Suprapubic skin (tissue), 4 donors: ENCODE measurements around the gene EXD2. TPM values are rescaled to one million over a fixed set of nuclear protein-coding genes. Genes with fewer than 3 reads are reported as not detected.
"Not testable (repeated sequence)": the region's sequence is repeated elsewhere in the genome, so short reads cannot be mapped to it uniquely, and the experiment has no call there.

Source experiments
- DNase-seq, 2 donors: peaks; one replicate each; pipeline ENCODE4 v3.0.0-alpha.2; 2019; ENCODE audit warnings: low spot score in 2 of 2
- H3K27ac ChIP-seq: fragments of 200-600 bp; sonication (generic); one replicate; pipeline ENCODE4 v1.5.1; 2019
- H3K27me3 ChIP-seq: fragments of 200-600 bp; sonication (generic); one replicate; pipeline ENCODE4 v1.5.1; 2019
- H3K36me3 ChIP-seq: fragments of 200-600 bp; sonication (generic); one replicate; pipeline ENCODE4 v1.5.1; 2019
- H3K4me1 ChIP-seq: fragments of 200-600 bp; sonication (generic); one replicate; pipeline ENCODE4 v1.5.1; 2019
- H3K4me3 ChIP-seq: fragments of 200-600 bp; sonication (generic); one replicate; pipeline ENCODE4 v1.5.1; 2019; ENCODE audit warnings: mild to moderate bottlenecking
- H3K9me3 ChIP-seq: fragments of 200-600 bp; sonication (generic); one replicate; pipeline ENCODE4 v1.5.1; 2019
- EP300 ChIP-seq: sonication (generic); formaldehyde crosslinking; IDR thresholded peaks from one replicate; pipeline ENCODE4 v1.6.1; 2017; ENCODE audit warnings: antibody characterized with exemption
- POLR2A ChIP-seq, 2 donors: fragments of 450-650 bp; IDR thresholded peaks; one replicate each; pipeline ENCODE4 v1.6.1; 2017; ENCODE audit warnings: antibody characterized with exemption in 2 of 2, mild to moderate bottlenecking in 2 of 2, moderate library complexity in 2 of 2
- POLR2AphosphoS5 ChIP-seq, 3 donors: sonication (generic); formaldehyde crosslinking; IDR thresholded peaks; one replicate each; pipeline ENCODE4 v1.6.1; 2017; ENCODE audit warnings: antibody characterized with exemption in 3 of 3
- whole genome bisulfite sequencing: methylation state at CpG from one replicate; pipeline ENCODE4 v1.1.5; 2018; 5-methylcytosine and 5-hydroxymethylcytosine counted together
- total RNA-seq, 4 donors: library from RNA; depleted of rRNA; stranded (reverse); fragments of >200 nt; gene quantifications; one replicate each; pipeline ENCODE4 v1.1.0, GENCODE V29; 2016
- TF ChIP-seq, protein P1 (sequence below), 2 donors: fragments of 200-600 bp in 1 of 2; fragments of 450-650 bp in 1 of 2; sonication (generic) in 1 of 2; IDR thresholded peaks; one replicate each; pipeline ENCODE4 v1.5.1; 2016 to 2019; ENCODE audit warnings: antibody characterized with exemption in 2 of 2, mild to moderate bottlenecking in 1 of 2, moderate library complexity in 1 of 2

Gene EXD2
- total RNA-seq, 4 donors from 2014 or later, result 17.6 to 26.8 (median 19.6) TPM

- 59% methylated on average over 9 of the region's 9 CpGs for WGBS
- peak in 1 of 2 donors; percentile 34 for DNase-seq
These were observed 96.1 kb downstream of the EXD2 start for GRCh38 chr14:69287098-69288010.

DNA sequence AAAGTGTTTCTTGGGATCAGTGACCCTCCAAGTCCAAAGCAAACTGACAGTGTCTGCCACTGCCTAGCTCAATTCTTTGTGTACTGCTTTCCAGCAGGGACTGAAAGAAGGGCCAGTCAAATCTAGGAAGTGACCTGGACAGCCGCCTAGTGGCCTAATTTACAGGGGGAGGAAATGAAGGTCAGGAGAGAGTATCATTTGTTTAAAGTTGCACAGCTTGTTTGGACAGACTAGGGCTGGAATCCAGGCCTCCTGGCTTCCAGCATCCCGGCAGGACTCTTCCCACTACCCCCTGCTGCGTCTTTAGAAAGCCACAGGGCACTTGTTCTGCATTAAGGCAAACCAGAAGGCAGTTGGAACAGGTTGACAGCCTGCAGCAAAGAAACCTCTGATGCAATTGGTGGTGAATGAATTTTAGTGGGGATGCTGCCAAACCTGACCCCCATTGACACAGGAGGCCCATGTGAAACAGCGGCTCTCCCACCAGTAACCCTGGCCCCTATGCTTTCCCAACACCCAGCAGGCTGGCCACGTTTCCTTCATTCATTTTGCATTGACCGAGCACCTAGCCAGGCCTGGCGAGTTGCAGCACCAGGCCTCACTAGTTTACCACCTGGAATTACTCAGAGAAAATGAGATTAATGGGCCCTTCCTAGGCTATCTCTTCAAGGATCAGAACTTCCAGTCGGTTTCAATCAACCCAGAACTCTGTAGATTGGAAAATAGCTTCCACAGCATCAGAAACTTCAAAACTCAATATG, 96.9 kb downstream of the EXD2 start:
- no peaks in the 10 kb centered on the region for H3K36me3 ChIP-seq
- no peak overlapping the region for H3K4me3 ChIP-seq
- TF ChIP-seq, protein P1, sequence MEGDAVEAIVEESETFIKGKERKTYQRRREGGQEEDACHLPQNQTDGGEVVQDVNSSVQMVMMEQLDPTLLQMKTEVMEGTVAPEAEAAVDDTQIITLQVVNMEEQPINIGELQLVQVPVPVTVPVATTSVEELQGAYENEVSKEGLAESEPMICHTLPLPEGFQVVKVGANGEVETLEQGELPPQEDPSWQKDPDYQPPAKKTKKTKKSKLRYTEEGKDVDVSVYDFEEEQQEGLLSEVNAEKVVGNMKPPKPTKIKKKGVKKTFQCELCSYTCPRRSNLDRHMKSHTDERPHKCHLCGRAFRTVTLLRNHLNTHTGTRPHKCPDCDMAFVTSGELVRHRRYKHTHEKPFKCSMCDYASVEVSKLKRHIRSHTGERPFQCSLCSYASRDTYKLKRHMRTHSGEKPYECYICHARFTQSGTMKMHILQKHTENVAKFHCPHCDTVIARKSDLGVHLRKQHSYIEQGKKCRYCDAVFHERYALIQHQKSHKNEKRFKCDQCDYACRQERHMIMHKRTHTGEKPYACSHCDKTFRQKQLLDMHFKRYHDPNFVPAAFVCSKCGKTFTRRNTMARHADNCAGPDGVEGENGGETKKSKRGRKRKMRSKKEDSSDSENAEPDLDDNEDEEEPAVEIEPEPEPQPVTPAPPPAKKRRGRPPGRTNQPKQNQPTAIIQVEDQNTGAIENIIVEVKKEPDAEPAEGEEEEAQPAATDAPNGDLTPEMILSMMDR (IDR thresholded peaks at IDR 0.05), result no peak
- no peak for TF ChIP-seq EP300
- no peak for TF ChIP-seq POLR2AphosphoS5 (IDR thresholded peaks at IDR 0.05)
- TF ChIP-seq POLR2A (IDR thresholded peaks at IDR 0.05), result no peak
- DNase-seq, result peak in 1 of 2 donors; percentile 76
- no peaks in the 10 kb centered on the region for H3K9me3 ChIP-seq
- 58% methylated on average over 8 of the region's 8 CpGs for WGBS
- no peaks in the 10 kb centered on the region for H3K27me3 ChIP-seq
- H3K27ac ChIP-seq, result peak overlapping the region; percentile 24
- H3K4me1 ChIP-seq, result peaks cover 27% of the 10 kb centered on the region

More at GRCh38 chr14:69287098-69288010, 96.1 kb downstream of the EXD2 start:
- H3K4me3 ChIP-seq, result no peak overlapping the region
- no peaks in the 10 kb centered on the region for H3K27me3 ChIP-seq
- peaks cover 27% of the 10 kb centered on the region for H3K4me1 ChIP-seq
- H3K36me3 ChIP-seq, result no peaks in the 10 kb centered on the region
- TF ChIP-seq POLR2AphosphoS5 (IDR thresholded peaks at IDR 0.05) (no peak), POLR2A (IDR thresholded peaks at IDR 0.05) (no peak), EP300 (no peak)
- TF ChIP-seq, protein P1 (IDR thresholded peaks at IDR 0.05), result no peak
- H3K27ac ChIP-seq, result peak overlapping the region; percentile 33
- H3K9me3 ChIP-seq, result no peaks in the 10 kb centered on the region

DNA sequence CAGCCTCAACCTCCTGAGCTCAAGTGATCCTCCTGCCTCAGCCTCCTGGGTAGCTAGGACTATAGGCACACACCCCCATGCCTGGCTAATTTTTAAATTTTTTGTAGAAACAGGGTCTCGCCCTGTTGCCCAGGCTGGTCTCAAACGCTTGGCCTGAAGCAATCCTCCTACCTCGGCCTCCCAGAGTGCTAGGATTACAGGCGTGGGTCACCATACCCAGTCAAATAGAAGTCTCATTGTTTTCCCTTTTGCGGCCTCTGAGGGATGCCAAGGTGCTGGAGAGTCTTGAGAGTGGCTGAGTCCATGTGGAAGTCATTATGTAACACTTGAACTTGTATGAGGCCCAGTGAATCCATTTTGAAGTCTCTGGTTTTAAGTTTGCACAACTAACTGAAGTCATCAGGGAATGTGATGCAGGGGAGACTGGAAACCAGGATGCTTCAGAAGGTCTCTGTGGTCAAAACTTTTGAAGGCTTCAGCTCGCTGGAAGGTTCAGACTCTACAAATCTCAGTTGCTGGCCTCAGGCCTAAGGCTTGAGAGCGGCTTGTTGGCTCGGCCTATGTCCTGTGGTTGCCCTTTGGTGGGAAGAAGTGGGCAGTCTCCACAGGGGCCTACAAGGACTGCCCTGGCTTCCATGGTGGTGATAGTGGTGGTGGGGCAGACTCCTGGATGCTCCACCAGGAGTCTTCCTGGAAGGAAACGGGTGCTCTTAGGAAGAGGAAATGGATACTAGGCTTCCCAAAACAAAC, 97.8 kb downstream of the EXD2 start:
- Histone ChIP-seq H3K27me3 (no peaks in the 10 kb centered on the region), H3K36me3 (no peaks in the 10 kb centered on the region), H3K9me3 (no peaks in the 10 kb centered on the region), H3K4me1 (peaks cover 27% of the 10 kb centered on the region), H3K4me3 (no peak overlapping the region), H3K27ac (peak overlapping the region; percentile 75)
- WGBS, result 66% methylated on average over 9 of the region's 9 CpGs
- TF ChIP-seq, protein P1 (IDR thresholded peaks at IDR 0.05), result no peak
- TF ChIP-seq POLR2AphosphoS5 (IDR thresholded peaks at IDR 0.05), result no peak
- TF ChIP-seq POLR2A (IDR thresholded peaks at IDR 0.05), result no peak
- no peak for TF ChIP-seq EP300
- peak in 1 of 2 donors; percentile 53 for DNase-seq

DNA sequence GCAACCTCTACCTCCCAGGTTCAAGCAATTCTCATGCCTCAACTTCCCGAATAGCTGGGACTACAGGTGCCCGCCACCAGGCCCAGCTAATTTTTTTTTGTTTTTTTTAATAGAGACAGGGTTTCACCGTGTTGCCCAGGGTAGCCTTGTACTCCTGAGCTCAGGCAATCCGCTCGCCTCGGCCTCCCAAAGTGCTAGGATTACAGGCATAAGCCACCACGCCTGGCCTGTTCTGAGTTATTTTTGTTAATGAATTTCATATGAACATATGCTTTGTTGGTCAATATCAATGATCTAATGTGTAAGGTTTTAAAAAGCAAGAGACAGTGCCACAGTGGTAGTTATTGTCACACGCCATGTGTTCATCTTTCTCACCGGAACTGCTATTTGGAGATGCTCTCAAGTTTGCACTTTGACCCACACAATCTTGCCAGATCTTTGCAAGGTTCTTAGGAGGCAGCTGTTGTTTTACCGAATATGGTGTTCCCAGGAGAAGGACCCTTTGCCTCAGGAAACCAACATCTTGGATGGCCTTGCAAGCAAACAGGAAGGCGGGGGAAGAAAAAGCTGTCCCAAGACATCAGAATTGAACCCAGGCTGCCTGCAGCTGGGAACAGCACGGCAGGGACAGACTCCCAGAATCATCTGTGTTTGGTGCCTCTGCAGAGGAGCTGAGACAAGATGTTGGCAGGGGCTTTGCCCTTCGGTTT, 98.7 kb downstream of the EXD2 start:
- 65% methylated on average over 13 of the region's 13 CpGs for WGBS
- Histone ChIP-seq H3K36me3 (no peaks in the 10 kb centered on the region), H3K27me3 (no peaks in the 10 kb centered on the region), H3K4me1 (peaks cover 27% of the 10 kb centered on the region), H3K27ac (peak overlapping the region; percentile 75), H3K9me3 (no peaks in the 10 kb centered on the region), H3K4me3 (no peak overlapping the region)
- TF ChIP-seq EP300, result no peak
- TF ChIP-seq POLR2AphosphoS5 (IDR thresholded peaks at IDR 0.05), result peak in 1 of 3 donors; percentile 32
- DNase-seq, result peak in 1 of 2 donors; percentile 80

- WGBS, result 92% methylated on average over 7 of the region's 7 CpGs
- peak in 1 of 2 donors; percentile 52 for DNase-seq
- H3K36me3 ChIP-seq, H3K9me3 ChIP-seq, H3K27me3 ChIP-seq, H3K4me3 ChIP-seq: not testable (repeated sequence)
- Histone ChIP-seq H3K4me1 (peaks cover 27% of the 10 kb centered on the region), H3K27ac (peak overlapping the region; percentile 38)
These were observed 99.6 kb downstream of the EXD2 start for GRCh38 chr14:69290881-69291280.
